ENCODE results near the gene RTBDN. TPM values are rescaled to one million over a fixed set of nuclear protein-coding genes. Genes with fewer than 3 reads are reported as not detected.

RTBDN gene
- total and polyA plus RNA-seq, 2 experiments from 2014 or later, result 4.1 to 4.6 TPM

- TF ChIP-seq, protein P1, sequence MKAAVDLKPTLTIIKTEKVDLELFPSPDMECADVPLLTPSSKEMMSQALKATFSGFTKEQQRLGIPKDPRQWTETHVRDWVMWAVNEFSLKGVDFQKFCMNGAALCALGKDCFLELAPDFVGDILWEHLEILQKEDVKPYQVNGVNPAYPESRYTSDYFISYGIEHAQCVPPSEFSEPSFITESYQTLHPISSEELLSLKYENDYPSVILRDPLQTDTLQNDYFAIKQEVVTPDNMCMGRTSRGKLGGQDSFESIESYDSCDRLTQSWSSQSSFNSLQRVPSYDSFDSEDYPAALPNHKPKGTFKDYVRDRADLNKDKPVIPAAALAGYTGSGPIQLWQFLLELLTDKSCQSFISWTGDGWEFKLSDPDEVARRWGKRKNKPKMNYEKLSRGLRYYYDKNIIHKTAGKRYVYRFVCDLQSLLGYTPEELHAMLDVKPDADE (IDR thresholded peaks at IDR 0.05), result no peak
- no peak for TF ChIP-seq POLR2AphosphoS5 (IDR thresholded peaks at IDR 0.05; ENCODE audit: low read depth)
- TF ChIP-seq NANOG (IDR thresholded peaks at IDR 0.05; ENCODE audit: borderline replicate concordance), result no peak
- TF ChIP-seq EZH2 (IDR thresholded peaks at IDR 0.05; ENCODE audit: low read depth, unreplicated experiment), result no peak
- no peak for TF ChIP-seq CREB1 (CRISPR knock-in tag; IDR thresholded peaks at IDR 0.05; ENCODE audit: low read depth)
- TF ChIP-seq, protein P2, sequence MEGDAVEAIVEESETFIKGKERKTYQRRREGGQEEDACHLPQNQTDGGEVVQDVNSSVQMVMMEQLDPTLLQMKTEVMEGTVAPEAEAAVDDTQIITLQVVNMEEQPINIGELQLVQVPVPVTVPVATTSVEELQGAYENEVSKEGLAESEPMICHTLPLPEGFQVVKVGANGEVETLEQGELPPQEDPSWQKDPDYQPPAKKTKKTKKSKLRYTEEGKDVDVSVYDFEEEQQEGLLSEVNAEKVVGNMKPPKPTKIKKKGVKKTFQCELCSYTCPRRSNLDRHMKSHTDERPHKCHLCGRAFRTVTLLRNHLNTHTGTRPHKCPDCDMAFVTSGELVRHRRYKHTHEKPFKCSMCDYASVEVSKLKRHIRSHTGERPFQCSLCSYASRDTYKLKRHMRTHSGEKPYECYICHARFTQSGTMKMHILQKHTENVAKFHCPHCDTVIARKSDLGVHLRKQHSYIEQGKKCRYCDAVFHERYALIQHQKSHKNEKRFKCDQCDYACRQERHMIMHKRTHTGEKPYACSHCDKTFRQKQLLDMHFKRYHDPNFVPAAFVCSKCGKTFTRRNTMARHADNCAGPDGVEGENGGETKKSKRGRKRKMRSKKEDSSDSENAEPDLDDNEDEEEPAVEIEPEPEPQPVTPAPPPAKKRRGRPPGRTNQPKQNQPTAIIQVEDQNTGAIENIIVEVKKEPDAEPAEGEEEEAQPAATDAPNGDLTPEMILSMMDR (conservative IDR thresholded peaks at IDR 0.05; ENCODE audit: low read depth in 2 of 2), result no peak
- no peak for TF ChIP-seq ZNF331 (CRISPR knock-in tag; IDR thresholded peaks at IDR 0.05; ENCODE audit: low read depth)
- no peak for TF ChIP-seq JUNB (IDR thresholded peaks at IDR 0.05; ENCODE audit: unreplicated experiment)
Measured at GRCh38 chr19:12864143-12864542, 29.8 kb upstream of the RTBDN start (continued).

DNA sequence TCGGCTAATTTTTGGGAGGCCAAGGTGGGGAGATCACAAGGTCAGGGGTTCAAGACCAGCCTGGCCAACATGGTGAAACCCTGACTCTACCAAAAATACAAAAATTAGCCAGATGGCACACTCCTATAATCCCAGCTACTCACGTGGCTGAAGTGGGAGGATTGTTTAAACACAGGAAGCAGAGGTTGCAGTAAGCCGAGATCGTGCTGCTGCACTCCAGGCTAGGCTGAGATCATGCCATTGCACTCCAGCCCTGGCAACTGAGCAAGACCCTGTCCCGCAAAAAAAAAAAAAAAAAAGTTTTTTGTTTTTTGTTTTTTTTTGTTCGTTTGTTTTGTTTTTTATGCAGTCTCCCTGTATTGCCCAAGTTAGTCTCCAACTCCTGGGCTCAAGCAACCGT, 25.2 kb upstream of the RTBDN start:
- DNase-seq (ENCODE audit: low spot score) (no peak), ATAC-seq (no peak)
- no peak overlapping the region for H2AFZ ChIP-seq
- H3K27ac Mint-ChIP-seq, result no peak overlapping the region
- no peaks in the 10 kb centered on the region for H3K36me3 ChIP-seq (ENCODE audit: insufficient read depth)
- H3K27me3 Mint-ChIP-seq (ENCODE audit: insufficient read depth, low read depth, poor library complexity), result peaks cover 4% of the 10 kb centered on the region
- H3K4me3 Mint-ChIP-seq, result no peak overlapping the region
- no peaks in the 10 kb centered on the region for H3K27me3 ChIP-seq (ENCODE audit: insufficient read depth)
- peaks cover 44% of the 10 kb centered on the region for H3K36me3 Mint-ChIP-seq (ENCODE audit: low read depth)
- no peaks in the 10 kb centered on the region; the same call in 1 of the 2 replicates for H4K20me1 ChIP-seq (replicated peaks; ENCODE audit: insufficient read depth)
- no peaks in the 10 kb centered on the region for H3K79me2 ChIP-seq (replicated peaks; ENCODE audit: insufficient read depth)
- peaks cover 3% of the 10 kb centered on the region; the same call in 1 of the 2 replicates for H3F3A ChIP-seq (replicated peaks; ENCODE audit: low read depth)
- no peaks in the 10 kb centered on the region; the same call in 1 of the 3 replicates for H3K9me3 Mint-ChIP-seq
- no peak overlapping the region for H3K27ac ChIP-seq (ENCODE audit: low read depth)
- no peak overlapping the region for H3K4me2 ChIP-seq
- H3K4me1 Mint-ChIP-seq, result peaks cover 1% of the 10 kb centered on the region; the same call in 2 of the 3 replicates
- H3K9me2 ChIP-seq (ENCODE audit: insufficient read depth), result no peaks in the 10 kb centered on the region
- H3K4me3 ChIP-seq, result no peak overlapping the region
- H3K4me1 ChIP-seq (ENCODE audit: insufficient read depth), result no peaks in the 10 kb centered on the region
- TF ChIP-seq EZH2phosphoT487 (IDR thresholded peaks at IDR 0.05; ENCODE audit: unreplicated experiment) (no peak), CREB1 (CRISPR knock-in tag; IDR thresholded peaks at IDR 0.05; ENCODE audit: low read depth) (no peak), STAT1 (IDR thresholded peaks at IDR 0.05; ENCODE audit: unreplicated experiment) (no peak), POLR2AphosphoS5 (IDR thresholded peaks at IDR 0.05; ENCODE audit: low read depth) (no peak), NANOG (IDR thresholded peaks at IDR 0.05; ENCODE audit: borderline replicate concordance) (no peak), ZNF331 (CRISPR knock-in tag; IDR thresholded peaks at IDR 0.05; ENCODE audit: low read depth) (no peak), EZH2 (IDR thresholded peaks at IDR 0.05; ENCODE audit: low read depth, unreplicated experiment) (no peak)
- TF ChIP-seq, protein P3, sequence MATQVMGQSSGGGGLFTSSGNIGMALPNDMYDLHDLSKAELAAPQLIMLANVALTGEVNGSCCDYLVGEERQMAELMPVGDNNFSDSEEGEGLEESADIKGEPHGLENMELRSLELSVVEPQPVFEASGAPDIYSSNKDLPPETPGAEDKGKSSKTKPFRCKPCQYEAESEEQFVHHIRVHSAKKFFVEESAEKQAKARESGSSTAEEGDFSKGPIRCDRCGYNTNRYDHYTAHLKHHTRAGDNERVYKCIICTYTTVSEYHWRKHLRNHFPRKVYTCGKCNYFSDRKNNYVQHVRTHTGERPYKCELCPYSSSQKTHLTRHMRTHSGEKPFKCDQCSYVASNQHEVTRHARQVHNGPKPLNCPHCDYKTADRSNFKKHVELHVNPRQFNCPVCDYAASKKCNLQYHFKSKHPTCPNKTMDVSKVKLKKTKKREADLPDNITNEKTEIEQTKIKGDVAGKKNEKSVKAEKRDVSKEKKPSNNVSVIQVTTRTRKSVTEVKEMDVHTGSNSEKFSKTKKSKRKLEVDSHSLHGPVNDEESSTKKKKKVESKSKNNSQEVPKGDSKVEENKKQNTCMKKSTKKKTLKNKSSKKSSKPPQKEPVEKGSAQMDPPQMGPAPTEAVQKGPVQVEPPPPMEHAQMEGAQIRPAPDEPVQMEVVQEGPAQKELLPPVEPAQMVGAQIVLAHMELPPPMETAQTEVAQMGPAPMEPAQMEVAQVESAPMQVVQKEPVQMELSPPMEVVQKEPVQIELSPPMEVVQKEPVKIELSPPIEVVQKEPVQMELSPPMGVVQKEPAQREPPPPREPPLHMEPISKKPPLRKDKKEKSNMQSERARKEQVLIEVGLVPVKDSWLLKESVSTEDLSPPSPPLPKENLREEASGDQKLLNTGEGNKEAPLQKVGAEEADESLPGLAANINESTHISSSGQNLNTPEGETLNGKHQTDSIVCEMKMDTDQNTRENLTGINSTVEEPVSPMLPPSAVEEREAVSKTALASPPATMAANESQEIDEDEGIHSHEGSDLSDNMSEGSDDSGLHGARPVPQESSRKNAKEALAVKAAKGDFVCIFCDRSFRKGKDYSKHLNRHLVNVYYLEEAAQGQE (IDR thresholded peaks at IDR 0.05; ENCODE audit: unreplicated experiment), result no peak
- TF ChIP-seq, protein P2 (conservative IDR thresholded peaks at IDR 0.05; ENCODE audit: low read depth in 2 of 2), result no peak

Data from GM23338 (cell line).